Measurements from ENCODE around the gene EMD.
"Not testable (repeated sequence)": the region's sequence is repeated elsewhere in the genome, so short reads cannot be mapped to it uniquely, and the experiment has no call there.

The EMD gene

DNA sequence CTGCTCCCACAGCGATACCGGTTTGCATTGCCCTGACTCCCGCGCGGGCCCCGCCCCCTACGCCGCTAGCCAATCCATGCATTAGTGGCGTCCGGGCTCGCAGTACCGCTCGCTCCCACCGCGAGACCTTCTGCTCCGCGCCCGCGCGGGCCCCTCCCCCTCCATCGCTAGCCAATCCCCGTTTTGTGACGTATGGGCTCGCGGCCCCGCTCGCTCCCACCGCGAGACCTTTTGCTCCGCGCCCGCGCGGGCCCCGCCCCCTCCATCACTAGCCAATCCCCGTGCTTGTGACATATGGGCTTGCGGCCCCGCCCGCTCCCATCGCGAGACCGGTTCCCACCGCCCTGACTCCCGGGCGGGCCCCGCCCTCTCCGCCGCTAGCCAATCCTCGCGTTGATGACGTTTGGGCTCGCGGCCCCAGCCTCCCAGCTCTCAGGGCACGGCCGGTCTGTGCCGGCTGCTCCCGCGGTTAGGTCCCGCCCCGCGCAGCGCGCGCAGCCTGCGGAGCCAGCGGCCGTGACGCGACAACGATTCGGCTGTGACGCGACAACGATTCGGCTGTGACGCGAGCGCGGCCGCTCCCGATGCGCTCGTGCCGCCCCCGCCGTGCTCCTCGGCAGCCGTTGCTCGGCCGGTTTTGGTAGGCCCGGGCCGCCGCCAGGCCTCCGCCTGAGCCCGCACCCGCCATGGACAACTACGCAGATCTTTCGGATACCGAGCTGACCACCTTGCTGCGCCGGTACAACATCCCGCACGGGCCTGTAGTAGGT is at the start of gene EMD:
EMD (plus strand) TSS at position 497 of the 770 bp plus-strand sequence; CDS start at position 687, 190 bp downstream.
- no peaks in the 10 kb centered on the region for H3K36me3 ChIP-seq (ENCODE audit: insufficient read depth, low read length)
- peaks cover 6% of the 10 kb centered on the region for H3K4me1 ChIP-seq (ENCODE audit: control insufficient read depth, insufficient read depth, low read length, unreplicated experiment)
- no peaks in the 10 kb centered on the region for H3K27me3 ChIP-seq (ENCODE audit: insufficient read depth, low read length)
- H3K27ac ChIP-seq (ENCODE audit: low read depth, low read length): peak within 1 kb of the TSS; percentile 97
- peak within 1 kb of the TSS; percentile 94 for H3K4me3 ChIP-seq (ENCODE audit: low read depth, low read length)
- no peak within 1 kb of the TSS for H2AFZ ChIP-seq (ENCODE audit: low read length, unreplicated experiment)
- peaks cover 16% of the 10 kb centered on the region for H3K79me2 ChIP-seq (ENCODE audit: control insufficient read depth, insufficient read depth, low read length, unreplicated experiment)

DNA sequence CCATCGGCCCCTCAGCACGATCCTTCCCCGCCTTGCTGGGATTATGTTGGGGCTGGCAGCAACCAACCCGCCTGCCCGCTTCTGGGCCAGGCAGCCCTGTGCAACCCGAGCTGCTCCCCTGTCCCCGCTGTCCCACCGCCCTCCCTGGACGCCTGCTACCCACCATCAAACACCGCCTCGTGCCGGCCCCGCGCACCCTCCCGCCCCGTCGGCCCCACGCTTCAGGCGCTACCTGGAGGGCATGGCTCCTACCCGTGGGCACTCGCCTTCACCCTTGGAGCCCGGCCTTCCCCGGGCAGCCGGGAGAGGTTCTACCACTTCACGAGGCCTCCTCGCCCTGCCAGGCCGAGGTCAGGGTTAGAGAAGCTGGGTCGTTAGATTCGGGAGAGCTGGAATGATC is 46.5 kb upstream of the EMD start:
- Histone ChIP-seq H3K36me3 (ENCODE audit: insufficient read depth, low read length) (no peaks in the 10 kb centered on the region), H3K4me3 (ENCODE audit: low read depth, low read length) (no peak overlapping the region), H2AFZ (ENCODE audit: low read length, unreplicated experiment) (no peak overlapping the region), H3K27me3 (ENCODE audit: insufficient read depth, low read length) (no peaks in the 10 kb centered on the region), H3K27ac (ENCODE audit: low read depth, low read length) (no peak overlapping the region), H3K79me2 (ENCODE audit: control insufficient read depth, insufficient read depth, low read length, unreplicated experiment) (no peaks in the 10 kb centered on the region), H3K4me1 (ENCODE audit: control insufficient read depth, insufficient read depth, low read length, unreplicated experiment) (no peaks in the 10 kb centered on the region)

DNA sequence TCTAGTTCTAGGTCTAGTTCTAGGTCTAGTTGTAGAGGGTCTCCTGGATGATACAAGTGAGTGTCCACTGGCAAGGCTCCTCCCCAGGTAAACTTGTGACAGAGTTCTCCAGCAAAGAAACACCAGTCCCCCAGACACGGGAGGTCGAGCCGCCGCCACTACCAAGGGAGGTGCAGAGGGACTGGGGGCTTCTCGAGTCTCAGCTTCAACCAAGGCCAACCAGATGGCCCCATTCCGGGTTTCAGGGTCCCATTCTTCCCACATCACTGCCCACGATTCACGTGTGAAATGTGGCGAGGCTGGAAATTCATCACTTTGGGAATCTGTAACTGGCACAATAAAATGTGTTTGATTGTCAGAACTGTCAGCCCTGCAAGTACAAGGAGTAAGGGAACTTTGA is 46.0 kb upstream of the EMD start:
- H3K79me2 ChIP-seq (ENCODE audit: control insufficient read depth, insufficient read depth, low read length, unreplicated experiment): no peaks in the 10 kb centered on the region
- no peak overlapping the region for H2AFZ ChIP-seq (ENCODE audit: low read length, unreplicated experiment)
- H3K27me3 ChIP-seq (ENCODE audit: insufficient read depth, low read length): no peaks in the 10 kb centered on the region
- no peaks in the 10 kb centered on the region for H3K36me3 ChIP-seq (ENCODE audit: insufficient read depth, low read length)
- no peaks in the 10 kb centered on the region for H3K4me1 ChIP-seq (ENCODE audit: control insufficient read depth, insufficient read depth, low read length, unreplicated experiment)
- no peak overlapping the region for H3K4me3 ChIP-seq (ENCODE audit: low read depth, low read length)
- H3K27ac ChIP-seq (ENCODE audit: low read depth, low read length): no peak overlapping the region

DNA sequence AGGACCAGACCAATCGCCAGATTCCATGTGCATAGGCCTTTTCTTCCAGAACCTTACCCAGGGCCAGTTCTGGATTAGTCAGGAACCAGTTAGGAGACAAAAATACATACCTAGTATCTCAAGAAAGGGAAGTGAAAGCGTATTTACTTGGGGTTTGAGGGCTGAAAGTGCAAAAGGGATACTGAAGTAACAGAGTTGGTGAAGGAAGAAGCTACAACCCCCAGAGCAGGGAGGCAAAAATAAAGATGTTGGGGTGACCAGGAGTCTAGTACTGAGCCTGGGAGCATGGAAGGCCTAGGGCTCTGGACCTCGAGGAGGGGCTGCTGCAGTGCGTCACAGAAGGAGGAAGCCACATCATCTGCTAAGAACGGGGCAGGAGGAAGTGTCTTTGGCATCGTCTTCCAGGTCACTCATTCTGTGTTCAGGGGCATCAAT is 45.2 kb upstream of the EMD start:
- H3K36me3 ChIP-seq (ENCODE audit: insufficient read depth, low read length): no peaks in the 10 kb centered on the region
- no peaks in the 10 kb centered on the region for H3K4me1 ChIP-seq (ENCODE audit: control insufficient read depth, insufficient read depth, low read length, unreplicated experiment)
- H3K27me3 ChIP-seq (ENCODE audit: insufficient read depth, low read length): no peaks in the 10 kb centered on the region
- no peaks in the 10 kb centered on the region for H3K79me2 ChIP-seq (ENCODE audit: control insufficient read depth, insufficient read depth, low read length, unreplicated experiment)
- H3K4me3 ChIP-seq (ENCODE audit: low read depth, low read length): no peak overlapping the region
- H2AFZ ChIP-seq (ENCODE audit: low read length, unreplicated experiment): no peak overlapping the region
- H3K27ac ChIP-seq (ENCODE audit: low read depth, low read length): no peak overlapping the region

DNA sequence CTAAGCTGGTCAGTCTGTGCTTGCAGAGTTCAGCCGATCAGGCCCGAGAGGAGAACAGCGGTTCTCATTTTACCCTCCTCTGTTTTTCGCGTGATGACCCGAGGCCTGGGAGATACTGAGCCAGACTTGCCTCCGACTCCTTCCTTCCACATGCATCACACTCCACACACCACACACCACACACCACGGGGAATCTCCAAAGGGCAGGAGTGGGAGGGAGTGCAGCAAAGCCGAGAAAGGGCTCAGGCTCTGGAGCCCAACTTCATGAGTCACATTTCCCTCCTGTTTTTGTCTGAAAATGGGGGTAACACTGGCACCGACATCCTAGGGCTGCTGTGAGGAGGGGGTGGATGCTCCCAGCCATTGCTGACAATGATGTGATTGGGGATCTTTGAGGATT is 44.6 kb upstream of the EMD start:
- H3K4me3 ChIP-seq (ENCODE audit: low read depth, low read length): no peak overlapping the region
- H3K27ac ChIP-seq (ENCODE audit: low read depth, low read length): no peak overlapping the region

DNA sequence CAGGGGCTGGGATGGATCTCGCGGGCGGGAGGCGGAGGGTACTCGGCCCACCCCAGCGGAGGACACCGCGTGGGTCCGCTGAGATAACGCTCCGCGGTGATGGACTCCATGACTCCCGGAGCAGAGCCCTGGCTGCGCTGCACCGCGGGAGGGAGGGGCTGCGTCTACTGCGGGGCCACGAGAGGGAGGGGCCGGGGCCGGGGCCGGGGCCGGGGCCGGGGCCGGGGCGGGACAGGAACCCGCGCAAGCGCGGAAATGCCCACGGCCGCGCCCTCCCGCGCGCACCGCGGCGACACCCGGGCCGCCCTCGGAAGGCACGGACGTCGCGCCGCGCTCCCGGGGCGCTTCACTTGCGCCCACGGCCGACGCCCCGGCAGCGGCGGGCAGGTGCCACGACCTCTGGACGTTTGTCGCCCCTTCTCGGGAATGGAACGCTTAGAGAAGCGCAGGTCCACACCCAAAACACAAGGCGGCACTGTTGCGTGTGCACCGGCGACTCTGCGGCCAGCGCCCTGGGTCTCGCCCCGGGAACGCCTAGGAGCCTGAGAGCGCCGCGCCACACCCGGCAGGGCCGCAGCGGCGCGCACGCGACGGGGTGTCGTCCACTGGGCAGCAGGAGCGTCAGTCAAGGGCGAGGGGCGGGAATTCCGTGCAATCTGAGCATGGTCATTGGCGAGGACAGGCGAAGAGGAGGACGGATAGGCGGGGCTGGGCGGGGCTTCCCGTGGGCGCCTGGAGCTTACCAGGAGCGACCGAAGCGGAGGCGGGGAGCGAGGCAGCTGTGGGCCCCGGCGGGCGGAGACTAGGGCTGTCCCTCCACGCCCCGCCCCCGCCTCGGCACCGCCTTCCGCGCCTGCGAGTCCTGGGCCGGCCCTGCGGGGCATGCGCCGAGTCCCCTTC is 37.4 kb upstream of the EMD start:
- not testable (repeated sequence) for H3K36me3 ChIP-seq (ENCODE audit: insufficient read depth, low read length); H3K4me3 ChIP-seq (ENCODE audit: low read depth, low read length); H3K27ac ChIP-seq (ENCODE audit: low read depth, low read length); H3K4me1 ChIP-seq (ENCODE audit: control insufficient read depth, insufficient read depth, low read length, unreplicated experiment); H3K27me3 ChIP-seq (ENCODE audit: insufficient read depth, low read length); H2AFZ ChIP-seq (ENCODE audit: low read length, unreplicated experiment); H3K79me2 ChIP-seq (ENCODE audit: control insufficient read depth, insufficient read depth, low read length, unreplicated experiment)

More for the DNA sequence above, 44.6 kb upstream of the EMD start:
- H3K79me2 ChIP-seq (ENCODE audit: control insufficient read depth, insufficient read depth, low read length, unreplicated experiment): no peaks in the 10 kb centered on the region
- H3K27me3 ChIP-seq (ENCODE audit: insufficient read depth, low read length): no peaks in the 10 kb centered on the region
- no peaks in the 10 kb centered on the region for H3K36me3 ChIP-seq (ENCODE audit: insufficient read depth, low read length)
- H2AFZ ChIP-seq (ENCODE audit: low read length, unreplicated experiment): no peak overlapping the region
- no peaks in the 10 kb centered on the region for H3K4me1 ChIP-seq (ENCODE audit: control insufficient read depth, insufficient read depth, low read length, unreplicated experiment)

DNA sequence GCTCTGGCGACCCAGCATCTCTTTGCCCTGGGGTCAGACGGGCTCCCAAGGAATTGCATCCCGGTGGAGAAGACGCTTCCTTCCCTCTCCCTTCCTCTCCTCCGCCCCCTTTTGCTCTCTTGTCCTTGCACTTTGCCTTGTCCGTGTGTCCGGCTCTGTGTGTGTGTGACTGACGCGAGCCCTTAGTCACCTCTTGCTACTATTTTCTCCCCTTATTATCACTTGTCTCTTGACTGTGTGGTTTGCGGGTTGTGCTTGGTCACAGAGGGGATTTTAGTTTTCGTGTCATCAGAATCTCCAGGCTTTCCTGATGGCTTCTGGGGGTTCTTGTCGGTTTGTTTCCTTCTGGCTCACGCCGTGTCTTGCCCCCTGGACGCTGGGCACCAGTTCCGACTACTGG is 36.0 kb upstream of the EMD start:
- not testable (repeated sequence) for H3K4me3 ChIP-seq (ENCODE audit: low read depth, low read length); H3K4me1 ChIP-seq (ENCODE audit: control insufficient read depth, insufficient read depth, low read length, unreplicated experiment); H3K27me3 ChIP-seq (ENCODE audit: insufficient read depth, low read length); H3K79me2 ChIP-seq (ENCODE audit: control insufficient read depth, insufficient read depth, low read length, unreplicated experiment); H3K27ac ChIP-seq (ENCODE audit: low read depth, low read length); H3K36me3 ChIP-seq (ENCODE audit: insufficient read depth, low read length); H2AFZ ChIP-seq (ENCODE audit: low read length, unreplicated experiment)

DNA sequence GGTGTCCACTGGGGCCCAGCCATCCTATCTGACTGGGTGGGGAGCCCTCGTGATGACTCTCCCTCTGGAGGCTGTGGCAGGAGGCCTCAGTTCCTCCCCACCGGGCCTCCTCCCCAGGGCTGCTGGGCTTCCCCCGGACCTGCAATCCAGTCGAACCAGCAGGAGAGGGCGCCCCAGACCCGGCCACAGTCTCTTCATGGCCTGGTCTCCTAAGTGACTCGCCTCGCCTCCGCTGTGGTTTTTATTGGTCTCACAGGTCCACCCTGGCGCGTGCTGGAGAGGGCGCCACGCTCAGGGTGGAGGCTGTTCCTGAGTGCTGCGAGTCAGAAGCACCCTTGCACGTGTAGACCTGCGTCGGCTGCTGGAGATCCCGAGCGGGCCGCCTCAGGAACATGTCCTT is 35.5 kb upstream of the EMD start:
- not testable (repeated sequence) for H3K27ac ChIP-seq (ENCODE audit: low read depth, low read length); H3K36me3 ChIP-seq (ENCODE audit: insufficient read depth, low read length); H3K4me3 ChIP-seq (ENCODE audit: low read depth, low read length); H3K79me2 ChIP-seq (ENCODE audit: control insufficient read depth, insufficient read depth, low read length, unreplicated experiment); H3K27me3 ChIP-seq (ENCODE audit: insufficient read depth, low read length); H3K4me1 ChIP-seq (ENCODE audit: control insufficient read depth, insufficient read depth, low read length, unreplicated experiment); H2AFZ ChIP-seq (ENCODE audit: low read length, unreplicated experiment)

DNA sequence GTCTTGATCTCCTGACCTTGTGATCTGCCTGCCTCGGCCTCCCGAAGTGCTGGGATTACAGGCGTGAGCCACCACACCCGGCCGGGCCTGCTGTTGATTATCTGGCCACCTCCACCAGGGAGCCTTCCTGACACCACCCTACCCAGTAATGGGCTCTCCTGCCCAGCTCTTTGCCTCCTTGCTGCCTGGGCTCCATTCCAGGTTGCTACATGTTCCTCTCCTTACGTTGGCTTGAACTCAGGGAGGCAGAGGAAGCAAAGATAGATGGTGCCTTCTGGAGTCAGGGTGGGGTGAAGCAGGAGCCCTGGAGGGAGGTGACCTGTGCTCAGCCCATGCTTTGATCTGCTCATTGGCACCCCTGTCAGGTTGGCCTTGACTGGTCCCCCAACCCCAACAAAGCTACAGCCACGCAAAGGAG is 31.0 kb upstream of the EMD start:
- no peak overlapping the region for H3K4me3 ChIP-seq (ENCODE audit: low read depth, low read length)
- H3K36me3 ChIP-seq (ENCODE audit: insufficient read depth, low read length): no peaks in the 10 kb centered on the region
- H3K27me3 ChIP-seq (ENCODE audit: insufficient read depth, low read length): no peaks in the 10 kb centered on the region
- no peak overlapping the region for H2AFZ ChIP-seq (ENCODE audit: low read length, unreplicated experiment)
- H3K79me2 ChIP-seq (ENCODE audit: control insufficient read depth, insufficient read depth, low read length, unreplicated experiment): no peaks in the 10 kb centered on the region
- H3K27ac ChIP-seq (ENCODE audit: low read depth, low read length): no peak overlapping the region
- H3K4me1 ChIP-seq (ENCODE audit: control insufficient read depth, insufficient read depth, low read length, unreplicated experiment): peaks cover 6% of the 10 kb centered on the region

DNA sequence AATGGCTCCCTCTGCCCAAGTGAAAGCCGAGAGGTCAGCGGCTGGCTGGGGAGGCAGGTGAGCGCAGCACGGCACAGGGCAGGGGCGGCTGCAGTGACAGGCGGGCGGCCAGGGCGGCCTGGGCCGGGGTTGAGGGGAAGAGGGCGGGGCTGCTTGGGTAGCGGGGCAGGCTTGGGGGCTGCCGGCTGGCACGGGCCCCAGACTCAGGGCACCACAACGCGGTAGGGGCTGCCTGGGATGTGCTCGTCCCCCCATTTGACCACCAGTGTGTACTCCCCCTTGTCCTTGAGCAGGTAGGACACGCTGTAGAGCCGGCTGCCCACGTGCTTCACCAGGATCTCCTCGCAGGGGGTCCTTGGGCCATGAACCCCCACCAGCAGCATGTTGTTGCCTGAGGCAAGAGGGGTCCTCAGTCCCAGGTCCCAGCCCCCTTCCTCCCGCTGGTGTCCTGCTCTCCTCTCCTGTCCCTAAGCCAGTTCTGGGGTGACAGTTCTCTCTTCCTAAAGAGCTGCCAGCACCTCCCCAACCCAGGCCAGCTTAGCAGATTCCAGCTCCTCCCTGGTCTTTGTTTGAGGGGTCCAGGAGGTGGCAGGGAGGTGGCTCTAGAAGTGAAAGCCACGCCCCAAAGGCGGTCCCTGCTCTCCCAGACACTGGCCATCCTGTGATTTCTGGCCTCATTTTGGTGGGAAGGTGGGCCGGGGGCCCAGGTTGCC is 30.3 kb upstream of the EMD start:
- Histone ChIP-seq H3K36me3 (ENCODE audit: insufficient read depth, low read length) (no peaks in the 10 kb centered on the region), H3K27me3 (ENCODE audit: insufficient read depth, low read length) (no peaks in the 10 kb centered on the region), H3K27ac (ENCODE audit: low read depth, low read length) (no peak overlapping the region), H2AFZ (ENCODE audit: low read length, unreplicated experiment) (no peak overlapping the region), H3K4me3 (ENCODE audit: low read depth, low read length) (no peak overlapping the region), H3K79me2 (ENCODE audit: control insufficient read depth, insufficient read depth, low read length, unreplicated experiment) (no peaks in the 10 kb centered on the region), H3K4me1 (ENCODE audit: control insufficient read depth, insufficient read depth, low read length, unreplicated experiment) (peaks cover 6% of the 10 kb centered on the region)

All from ACC112 (cell line).